Activated naive CD4-positive, alpha-beta T cell treated with anti-CD3 and anti-CD28 coated beads, Interleukin-2, amount 50 U/mL, for 16 hours (primary cell): Measurements from ENCODE around the gene LRMDA.
"Not testable (repeated sequence)": the region's sequence is repeated elsewhere in the genome, so short reads cannot be mapped to it uniquely, and the experiment has no call there.

ENCODE experiments used
- DNase-seq: peaks from one replicate; pipeline ENCODE4 v3.0.0-alpha.2; 2020

LRMDA gene

DNA sequence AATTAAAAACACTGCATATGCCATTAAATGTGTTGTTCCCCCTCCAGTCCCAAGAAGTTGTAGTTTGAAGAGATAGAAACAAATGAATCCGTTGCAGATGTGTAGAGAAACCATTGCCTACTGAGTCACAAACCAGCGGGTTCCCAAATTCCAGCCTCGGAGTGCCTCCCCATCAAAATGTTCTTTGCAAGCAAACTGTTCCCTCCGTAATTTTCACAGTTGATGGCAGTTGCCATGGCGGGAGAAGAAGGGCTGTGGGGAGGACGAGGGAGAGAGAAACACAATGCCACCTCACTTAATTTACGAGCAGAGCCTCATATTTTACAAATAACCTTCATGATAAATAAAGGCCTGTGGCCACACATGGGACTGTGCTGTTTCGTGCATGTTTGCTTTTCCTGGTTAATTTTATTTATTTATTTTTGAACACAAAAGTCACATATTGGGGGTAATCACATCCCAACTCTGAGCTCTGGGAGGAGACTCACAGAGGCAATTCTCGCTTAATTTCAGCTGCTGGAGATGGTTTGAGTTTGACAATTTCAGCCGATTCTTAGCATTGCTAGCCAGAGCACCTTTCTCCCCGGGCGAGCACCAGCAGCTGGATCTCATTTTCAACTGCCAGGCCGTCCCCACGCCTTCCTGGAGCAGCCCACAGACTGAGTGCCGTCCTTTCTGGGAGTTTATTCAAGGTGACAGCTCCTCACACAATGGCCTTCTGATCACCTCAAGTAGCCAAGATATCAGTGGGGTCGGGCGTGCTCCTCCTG, 1122.0 kb downstream of the LRMDA start:
- DNase-seq: no peak

DNA sequence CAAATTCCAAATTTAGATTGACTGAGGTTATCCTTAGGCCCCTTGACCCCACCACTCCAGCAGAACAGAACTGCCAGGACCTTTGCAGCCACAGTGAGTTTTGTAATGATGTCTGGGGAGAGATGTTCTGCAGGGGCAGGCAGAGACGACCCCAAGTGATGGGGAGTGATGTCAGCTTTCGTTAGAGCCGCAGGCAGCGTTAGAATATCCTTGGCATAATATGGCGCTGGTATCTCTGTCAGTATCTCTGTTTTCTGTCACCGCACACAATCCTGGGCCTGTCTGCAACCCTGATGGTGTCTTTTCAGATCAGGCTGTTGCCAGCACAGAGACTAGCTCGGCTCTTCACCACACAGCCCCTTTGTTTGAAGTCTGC, 1122.6 kb downstream of the LRMDA start:
- no peak for DNase-seq

DNA sequence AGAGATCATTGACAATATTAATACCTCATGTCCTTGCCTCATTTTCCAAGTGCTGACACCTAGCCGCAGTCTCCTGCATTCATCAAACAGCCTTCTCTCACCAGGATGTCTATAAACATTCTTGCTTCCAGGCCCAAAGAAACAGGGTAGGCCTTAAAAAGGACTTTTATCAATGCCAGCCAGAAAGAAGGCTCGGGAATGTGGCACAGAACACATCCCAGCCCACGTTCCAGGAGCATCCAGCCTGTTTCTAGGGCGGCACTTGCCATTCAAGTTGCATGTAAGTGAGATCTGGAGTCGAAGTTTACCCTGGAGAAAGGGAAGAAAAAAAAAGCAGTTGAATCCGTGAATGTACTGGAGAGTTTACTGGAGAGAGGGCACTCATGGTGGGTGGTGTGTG, 1123.1 kb downstream of the LRMDA start:
- DNase-seq: no peak

DNA sequence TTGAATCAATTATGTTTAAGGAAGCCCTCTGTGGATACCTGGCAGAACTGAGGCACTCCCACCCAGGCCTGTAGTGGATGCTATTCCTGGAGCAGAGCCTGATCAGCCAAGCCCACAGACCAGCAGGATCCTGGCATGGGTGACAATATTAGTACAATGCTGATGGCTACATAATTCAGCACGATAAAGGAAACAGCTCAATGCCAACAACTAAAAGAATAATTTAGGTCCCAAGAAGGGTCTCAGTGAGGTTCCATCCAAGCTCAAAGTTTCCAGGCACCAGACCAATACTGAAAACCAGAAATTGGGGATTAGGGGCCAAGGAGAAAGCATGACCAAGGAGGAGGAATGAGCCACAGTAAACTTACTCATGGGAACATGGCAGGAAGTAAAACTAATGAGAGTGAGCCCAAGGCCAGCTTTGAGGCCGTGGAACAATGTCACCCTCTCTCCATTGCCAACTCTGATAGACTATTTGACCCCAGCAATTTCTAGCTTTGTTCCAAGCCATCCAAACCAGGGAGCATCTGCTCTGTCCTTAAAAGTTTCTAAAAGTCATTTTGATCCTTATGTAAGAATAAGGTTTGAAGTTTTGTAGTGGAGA, 1123.7 kb downstream of the LRMDA start:
- DNase-seq: no peak

DNA sequence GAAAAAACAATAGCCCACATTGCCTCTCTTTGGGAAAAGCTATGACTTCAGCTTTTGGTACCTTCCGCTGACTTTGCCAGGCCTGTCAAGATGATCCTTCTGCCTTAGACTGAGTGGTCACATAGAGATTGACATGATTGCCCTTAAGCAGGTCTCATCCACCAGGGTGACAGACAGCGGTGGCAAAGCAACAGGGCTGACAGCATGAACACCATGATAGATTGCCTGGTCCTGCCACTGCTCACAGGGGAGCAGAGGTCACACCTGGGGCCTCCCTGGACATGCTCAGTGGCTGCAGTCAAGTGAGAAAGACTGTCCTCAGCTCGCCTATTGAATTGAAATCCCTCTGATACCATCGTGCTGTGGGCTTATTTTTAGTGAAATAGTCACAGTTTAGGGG, 1125.9 kb downstream of the LRMDA start:
- DNase-seq: no peak

DNA sequence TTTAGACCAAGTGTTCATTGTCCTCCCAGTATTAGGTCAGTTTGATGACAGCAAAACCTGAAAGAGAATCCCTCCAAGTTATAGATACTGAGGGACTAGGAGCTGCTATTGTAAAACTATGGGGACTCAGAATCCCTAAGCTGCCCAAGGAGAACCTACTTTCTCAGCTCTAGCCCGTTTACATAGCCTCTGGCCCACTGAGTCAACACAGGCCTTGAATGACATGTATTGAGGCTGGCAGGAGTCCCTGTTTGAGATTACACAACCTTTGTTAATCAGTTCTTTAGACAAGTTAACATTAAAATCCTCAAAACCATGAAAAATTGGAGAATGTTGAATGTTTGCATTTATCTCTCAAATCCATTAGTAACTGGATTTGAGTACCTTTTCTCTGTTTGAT, 1127.2 kb downstream of the LRMDA start:
- no peak for DNase-seq

DNA sequence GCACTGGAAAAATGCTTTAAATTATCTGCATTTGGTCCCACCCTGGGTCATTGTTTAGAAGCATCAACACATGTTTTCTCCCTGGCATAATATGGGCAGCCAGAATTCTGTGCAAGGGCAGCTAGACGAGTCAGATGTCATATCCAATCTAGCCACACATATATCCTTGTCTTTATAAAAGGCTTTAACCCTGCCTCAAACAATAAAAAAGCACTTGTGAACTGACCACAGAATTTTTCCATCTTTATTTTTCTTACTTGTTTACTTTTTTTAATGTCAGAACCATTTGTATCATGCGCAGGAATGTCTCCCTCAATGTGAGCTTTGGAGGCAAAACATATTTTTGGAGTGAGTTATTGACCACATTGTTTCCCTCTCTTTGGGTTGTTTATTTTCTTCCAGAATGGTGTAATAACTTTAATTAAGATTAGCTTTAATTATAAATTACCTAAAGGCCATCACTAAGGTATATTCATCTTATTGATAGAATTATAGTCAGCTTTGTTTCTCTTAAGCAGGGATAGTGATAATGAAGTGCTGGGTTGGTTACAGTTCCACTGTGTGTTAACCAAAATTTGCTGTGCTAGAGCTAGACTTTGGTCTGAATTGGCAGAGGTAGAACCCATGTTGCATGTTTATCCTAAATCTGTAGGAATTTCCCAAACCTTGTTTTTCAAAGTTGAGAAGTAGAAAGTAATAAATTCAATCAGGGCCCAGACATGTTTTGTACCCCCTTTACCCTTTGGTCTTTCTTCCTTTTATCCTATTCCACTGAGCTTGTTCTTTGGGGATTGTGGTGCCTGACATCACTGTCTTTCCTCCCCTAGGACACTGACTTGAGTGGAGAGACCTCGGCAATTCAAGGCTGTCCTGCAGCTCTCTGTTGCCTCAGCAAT, 1127.8 kb downstream of the LRMDA start:
- no peak for DNase-seq

DNA sequence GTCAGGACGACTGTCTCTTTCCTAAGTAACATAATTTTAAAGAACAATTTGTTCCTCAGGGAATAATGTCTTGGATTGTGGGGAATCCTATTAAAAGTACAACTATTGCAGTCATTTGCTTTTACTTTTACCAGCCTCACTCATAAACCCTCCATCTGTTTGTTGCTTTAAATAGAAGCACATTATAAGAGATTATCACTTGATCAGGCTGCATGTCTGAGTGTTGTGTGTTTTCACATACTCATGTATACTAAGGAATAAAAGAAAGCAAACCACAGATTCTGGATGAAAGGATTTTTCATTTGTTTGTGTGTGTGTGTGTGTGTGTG, 1128.4 kb downstream of the LRMDA start:
- DNase-seq: no peak

DNA sequence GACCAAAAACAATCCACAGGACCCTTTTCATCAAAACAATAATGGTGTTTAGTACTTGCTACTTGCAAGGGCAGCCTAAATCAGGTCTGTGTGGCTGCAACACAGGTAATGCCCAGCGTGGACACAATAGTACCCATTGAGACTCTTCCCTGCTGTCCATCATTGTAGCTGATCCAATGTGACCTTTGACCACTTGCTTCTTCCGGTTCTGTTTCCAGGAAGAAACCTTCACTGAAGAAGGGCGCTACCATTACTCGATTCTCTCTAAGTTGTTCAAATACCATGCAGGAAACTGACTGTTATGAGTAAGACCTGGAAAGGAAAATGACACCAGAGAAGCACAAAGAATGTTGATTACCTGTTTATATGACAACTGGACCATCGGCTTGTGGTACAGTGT, 1128.9 kb downstream of the LRMDA start:
- DNase-seq: no peak

DNA sequence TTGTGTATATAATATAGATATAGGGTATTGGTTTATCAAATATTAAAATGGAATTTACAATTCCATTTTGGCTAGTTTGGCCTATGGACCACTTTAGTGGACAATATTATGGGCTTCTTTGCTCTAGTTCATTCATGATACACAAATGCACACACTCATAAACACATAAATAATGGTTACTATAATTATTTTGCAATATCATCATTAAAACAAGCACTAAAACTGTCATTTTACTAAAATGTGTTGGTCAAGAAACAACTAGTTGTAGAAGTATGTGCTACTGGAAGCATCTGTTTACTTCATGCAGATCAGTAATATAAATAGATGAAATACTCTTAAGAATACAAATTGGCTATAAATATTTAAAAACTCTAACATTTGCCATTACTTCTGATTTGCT, 1131.9 kb downstream of the LRMDA start:
- no peak for DNase-seq

DNA sequence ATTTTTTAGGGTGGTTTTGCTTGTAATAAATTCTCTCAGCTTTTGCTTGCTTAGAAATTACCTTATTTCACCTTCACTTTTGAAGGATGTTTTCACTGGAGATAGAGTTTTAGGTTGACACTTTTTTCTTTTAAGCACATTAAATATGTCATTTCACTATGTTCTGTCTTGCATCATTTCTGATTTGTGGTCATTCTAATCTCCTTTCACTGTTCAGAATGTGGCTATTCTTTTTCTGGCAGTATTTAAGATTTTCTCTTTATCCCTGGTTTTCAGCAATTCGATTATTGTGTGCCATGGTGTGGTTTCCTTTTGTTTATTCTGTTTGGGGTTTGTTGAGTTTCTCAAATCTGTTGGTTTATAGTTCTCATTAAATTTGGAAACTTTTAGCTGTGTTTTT, 1140.6 kb downstream of the LRMDA start:
- no peak for DNase-seq

DNA sequence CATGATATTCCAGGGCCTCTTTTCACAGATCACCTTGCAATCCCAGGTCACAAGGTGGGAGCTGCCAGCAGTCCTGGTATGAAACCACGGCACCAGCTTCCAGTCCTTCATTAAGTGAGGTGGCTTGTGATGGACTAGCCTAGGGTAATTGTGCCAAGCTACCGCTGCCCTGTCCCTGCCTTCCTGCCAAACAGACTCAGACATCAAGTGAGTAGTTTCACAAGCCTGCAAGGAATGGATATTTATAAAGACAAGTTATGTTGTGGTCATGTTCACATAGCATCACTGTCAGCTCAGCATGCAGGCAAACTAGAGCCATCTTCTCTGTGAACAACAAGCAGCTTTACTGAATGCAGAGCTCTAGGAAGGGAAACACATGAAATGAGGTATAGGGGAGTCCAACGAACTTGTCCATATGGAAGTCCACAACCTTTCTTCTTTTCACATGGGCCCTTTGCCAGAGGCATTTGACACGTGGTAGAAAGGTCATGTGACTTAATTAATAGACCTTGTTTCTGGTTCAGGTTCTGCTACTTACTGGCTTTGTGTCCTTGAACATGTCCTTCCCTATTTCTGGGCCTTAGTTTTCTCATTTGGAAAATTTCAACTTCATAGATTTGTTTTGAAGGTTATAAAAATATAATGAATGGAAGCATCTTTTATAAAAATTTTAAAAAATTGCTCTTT, 1145.0 kb downstream of the LRMDA start:
- no peak for DNase-seq

DNA sequence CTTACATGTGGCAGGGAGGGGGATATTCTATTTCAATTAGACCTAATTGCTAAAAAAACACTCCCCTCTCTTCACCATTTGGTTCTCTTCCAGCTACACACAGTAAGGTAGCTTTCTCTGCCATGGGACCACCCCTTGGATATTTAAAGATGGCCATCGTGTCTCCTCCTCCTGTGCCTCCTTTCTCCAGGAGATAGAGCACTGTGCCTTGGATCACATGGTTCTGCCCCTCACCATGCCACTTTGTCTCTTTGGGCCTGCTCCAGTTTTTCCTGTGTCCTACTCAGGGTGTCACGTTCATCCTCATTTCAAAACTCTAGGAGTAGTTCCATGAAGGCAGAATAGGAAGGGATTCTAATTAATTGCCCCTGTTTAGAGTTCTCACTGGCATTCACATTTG, 1146.0 kb downstream of the LRMDA start:
- no peak for DNase-seq

DNA sequence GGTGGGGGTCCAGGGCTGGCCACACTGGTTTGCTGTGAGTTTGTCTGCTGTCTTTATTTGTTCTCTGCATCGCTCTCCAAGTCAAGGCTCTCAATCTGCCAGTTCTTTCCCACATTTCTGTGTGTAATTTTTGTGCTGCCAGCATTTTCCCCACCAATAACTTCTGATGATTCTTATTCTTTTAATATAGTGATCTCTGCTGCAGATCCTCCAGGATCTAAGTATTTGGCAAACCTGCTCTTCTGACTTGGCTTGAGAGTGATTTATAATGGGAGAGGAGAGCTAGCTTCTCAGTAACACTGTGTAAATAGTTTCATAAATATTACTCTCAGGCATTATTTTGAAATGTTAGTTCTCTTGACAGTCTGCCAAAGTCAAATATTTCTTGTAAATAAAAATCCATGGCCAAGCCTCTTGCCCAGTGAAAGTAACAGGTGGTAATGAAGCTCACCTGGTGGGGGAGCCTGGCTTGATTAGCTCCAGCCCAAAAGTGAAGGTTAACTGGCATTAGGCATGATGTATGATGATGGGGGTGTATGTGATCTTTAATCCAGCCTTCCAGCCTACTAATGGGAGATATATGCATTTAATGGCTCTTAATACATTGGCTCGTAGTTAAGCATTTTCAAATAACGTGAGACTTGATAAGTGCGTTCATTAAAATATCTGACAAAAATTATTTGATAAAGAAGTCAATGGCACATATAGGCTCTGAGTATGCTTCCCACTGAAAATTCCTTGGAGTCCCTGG, 1150.3 kb downstream of the LRMDA start:
- DNase-seq: no peak

DNA sequence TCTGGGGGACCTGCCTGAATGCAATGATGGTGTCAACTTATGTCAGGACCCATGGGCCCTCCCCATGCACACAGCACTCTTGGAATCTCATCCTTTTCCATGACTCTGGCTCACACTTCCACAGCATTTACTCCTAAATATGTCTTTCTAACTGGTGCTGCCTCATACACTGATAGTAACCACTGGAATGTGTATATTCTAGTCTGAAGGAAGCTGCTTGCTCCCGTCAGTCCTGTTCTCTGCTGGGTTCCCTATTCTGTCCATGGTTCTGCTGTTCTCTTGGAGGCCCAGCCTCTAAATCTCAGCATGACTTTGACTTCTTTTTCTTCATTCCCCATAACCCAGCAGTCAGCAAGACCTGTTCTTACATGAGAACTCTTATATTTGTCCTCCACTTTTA, 1151.1 kb downstream of the LRMDA start:
- DNase-seq: no peak

DNA sequence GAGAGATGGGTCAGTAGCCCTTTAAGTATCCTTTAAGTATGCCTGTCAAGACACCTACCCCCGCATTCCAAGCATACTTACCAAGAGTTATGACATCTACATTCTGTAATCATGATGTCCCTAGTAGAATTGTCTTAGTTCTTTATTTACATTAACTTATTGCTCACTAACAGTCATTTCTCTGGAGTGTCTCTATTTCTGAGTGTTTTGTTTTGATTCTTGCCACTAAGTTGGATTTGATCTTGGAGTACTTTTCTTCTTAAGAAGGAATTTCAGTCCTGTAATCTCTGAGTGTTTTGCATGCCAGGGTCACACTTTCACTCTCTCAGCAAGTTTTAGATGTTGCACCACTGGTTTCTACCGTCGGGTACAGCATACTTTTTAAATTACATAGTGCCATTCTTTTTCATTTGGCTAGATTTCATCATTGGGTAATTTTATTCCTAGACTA, 1152.3 kb downstream of the LRMDA start:
- DNase-seq: no peak

DNA sequence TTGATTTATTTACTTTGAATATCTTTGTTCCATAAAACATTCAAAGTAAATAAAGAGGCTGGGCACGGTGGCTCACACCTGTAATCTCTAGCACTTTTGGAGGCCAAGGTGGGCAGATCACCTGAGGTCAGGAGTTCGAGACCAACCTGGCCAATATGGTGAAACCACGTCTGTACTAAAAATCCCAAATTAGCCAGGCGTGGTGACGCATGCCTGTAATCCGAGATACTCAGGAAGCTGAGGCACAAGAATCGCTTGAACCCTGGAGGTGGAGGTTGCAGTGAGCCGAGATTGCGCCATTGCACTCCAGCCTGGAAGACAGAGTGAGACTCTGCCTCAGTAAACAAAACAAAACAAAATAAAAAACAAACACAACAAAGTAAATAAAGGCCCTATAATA, 1153.0 kb downstream of the LRMDA start:
- DNase-seq: not testable (repeated sequence)
